Right ventricle myocardium superior (tissue), 1 donor: ENCODE measurements around the gene FAM83B. TPM values are rescaled to one million over a fixed set of nuclear protein-coding genes. Genes with fewer than 3 reads are reported as not detected.
"Not testable (repeated sequence)": the region's sequence is repeated elsewhere in the genome, so short reads cannot be mapped to it uniquely, and the experiment has no call there.

Source experiments
- ATAC-seq: fragments of 200-7000 bp; cut with Tn5 transposase; one replicate; pipeline ENCODE4 v1.9.1; 2020; ENCODE audit warnings: mild to moderate bottlenecking; ENCODE audit not compliant: poor library complexity
- DNase-seq: peaks from one replicate; pipeline ENCODE4 v3.0.0-alpha.2; 2020
- intact Hi-C: fragments of 100-400 bp; cut with DNase I; formaldehyde crosslinking; loops from one replicate; pipeline ENCODE4 v1.11.2; 2022
- total RNA-seq: library from RNA; stranded (reverse); fragmentation: NEBNext Ultra II Directional; extraction: Animal tissue kit (Norgen Biotek cat#: 25700); gene quantifications from one replicate; pipeline ENCODE4 v1.2.1, GENCODE V29; 2021
- donor health status: DM: no; HTN: yes; CAD: no; lungs with severe emphysema.

FAM83B gene
- total RNA-seq, 1 donor from 2014 or later, result 1.6 TPM

GRCh38 chr6:54856129-54856528, 9.6 kb downstream of the FAM83B start:
- ATAC-seq (peak; percentile 39), DNase-seq (no peak)
- intact Hi-C loops, result no loop called here

- no peak for DNase-seq
- intact Hi-C loops, result no loop called here
- ATAC-seq, result no peak
Measured at GRCh38 chr6:54860132-54860531, 13.6 kb downstream of the FAM83B start.

- ATAC-seq (no peak), DNase-seq (no peak)
- intact Hi-C loops, result no loop called here
Measured at GRCh38 chr6:54860739-54861138, 14.2 kb downstream of the FAM83B start.

GRCh38 chr6:54861905-54862616, 15.5 kb downstream of the FAM83B start:
- DNase-seq, result no peak
- intact Hi-C loops, result no loop called here
- ATAC-seq, result peak; percentile 22

- ATAC-seq (no peak), DNase-seq (no peak)
- intact Hi-C loops, result no loop called here
Measured at GRCh38 chr6:54864272-54864671, 17.7 kb downstream of the FAM83B start.

- intact Hi-C loops, result no loop called here
- ATAC-seq (no peak), DNase-seq (no peak)
Measured at GRCh38 chr6:54865091-54865631, 18.6 kb downstream of the FAM83B start.

- intact Hi-C loops, result no loop called here
- no peak for ATAC-seq
- no peak for DNase-seq
Measured at GRCh38 chr6:54868556-54868955, 22.0 kb downstream of the FAM83B start.

- intact Hi-C loops, result no loop called here
- no peak for DNase-seq
- ATAC-seq, result no peak
Measured at GRCh38 chr6:54873599-54873998, 27.0 kb downstream of the FAM83B start.

GRCh38 chr6:54874349-54875048, 27.9 kb downstream of the FAM83B start:
- DNase-seq (no peak), ATAC-seq (no peak)
- intact Hi-C loops, result no loop called here

- ATAC-seq (no peak), DNase-seq (no peak)
- intact Hi-C loops, result no loop called here
Measured at GRCh38 chr6:54875539-54875938, 29.0 kb downstream of the FAM83B start.

GRCh38 chr6:54876365-54876764, 29.8 kb downstream of the FAM83B start:
- DNase-seq (no peak), ATAC-seq (no peak)
- intact Hi-C loops, result no loop called here

- intact Hi-C loops, result no loop called here
- DNase-seq, result no peak
- no peak for ATAC-seq
Measured at GRCh38 chr6:54876871-54877270, 30.3 kb downstream of the FAM83B start.

- intact Hi-C loops, result no loop called here
- ATAC-seq (no peak), DNase-seq (no peak)
Measured at GRCh38 chr6:54877713-54878317, 31.2 kb downstream of the FAM83B start.

- no peak for ATAC-seq
Measured at GRCh38 chr6:54878718-54879117, 32.1 kb downstream of the FAM83B start.

GRCh38 chr6:54879188-54879985, 32.8 kb downstream of the FAM83B start:
- DNase-seq (no peak), ATAC-seq (no peak)
- intact Hi-C loops, result no loop called here

More at GRCh38 chr6:54878718-54879117, 32.1 kb downstream of the FAM83B start:
- intact Hi-C loops, result no loop called here
- no peak for DNase-seq

GRCh38 chr6:54881067-54881730, 34.6 kb downstream of the FAM83B start:
- DNase-seq (no peak), ATAC-seq (no peak)
- intact Hi-C loops, result no loop called here

- ATAC-seq, intact Hi-C loops, DNase-seq: not testable (repeated sequence)
Measured at GRCh38 chr6:54881891-54882290, 35.3 kb downstream of the FAM83B start.

GRCh38 chr6:54886932-54887584, 40.5 kb downstream of the FAM83B start:
- intact Hi-C loops, result no loop called here
- DNase-seq (no peak), ATAC-seq (no peak)
